Mammary epithelial cell (primary cell): ENCODE measurements around the gene EYS.

Experiments used
- CTCF ChIP-seq, 2 donors: IDR thresholded peaks in 1 of 2; conservative IDR thresholded peaks in 1 of 2; 2 replicates each; pipeline ENCODE4 v1.5.1; 2011 to 2012; ENCODE audit warnings: inconsistent platforms in 2 of 2, low read length in 2 of 2, mild to moderate bottlenecking in 2 of 2, control low read depth in 1 of 2, low read depth in 1 of 2; ENCODE audit not compliant: insufficient read depth in 1 of 2; ENCODE audit errors: extremely low read depth in 1 of 2
- EZH2 ChIP-seq: IDR thresholded peaks from 2 replicates; pipeline ENCODE4 v1.6.1; 2012; ENCODE audit warnings: low read length, inconsistent platforms, borderline replicate concordance

- TF ChIP-seq EZH2, result no peak
- no peak for TF ChIP-seq CTCF (conservative IDR thresholded peaks at IDR 0.05 in 1 of 2, IDR thresholded peaks at IDR 0.05 in 1 of 2; ENCODE audit: extremely low read depth in 1 of 2, insufficient read depth in 1 of 2, low read depth in 1 of 2, low read length in 2 of 2)
Measured at GRCh38 chr6:64445038-64445437, 1262.0 kb downstream of the EYS start.
